M059J (cell line): ENCODE measurements around the gene ZNFX1. TPM values are rescaled to one million over a fixed set of nuclear protein-coding genes. Genes with fewer than 3 reads are reported as not detected.
"Not testable (repeated sequence)": the region's sequence is repeated elsewhere in the genome, so short reads cannot be mapped to it uniquely, and the experiment has no call there.

Experiments used
- DNase-seq: peaks from one replicate; pipeline ENCODE4 v3.0.0-alpha.2; 2012; ENCODE audit warnings: low read depth
- total RNA-seq: library from RNA; depleted of rRNA; stranded (reverse); fragments of >200 nt; shearing (Covaris generic); gene quantifications from 2 replicates; pipeline ENCODE4 v1.2.3, GENCODE V29; 2014

ZNFX1 gene
- total RNA-seq, 1 experiment from 2014 or later: 156 TPM

GRCh38 chr20:49248301-49248700 lies 29.6 kb downstream of the ZNFX1 start:
- DNase-seq: no peak

GRCh38 chr20:49247792-49248191 lies 30.1 kb downstream of the ZNFX1 start:
- no peak for DNase-seq

- no peak for DNase-seq
Measured at GRCh38 chr20:49247169-49247723, 30.6 kb downstream of the ZNFX1 start.

- peak; percentile 75 for DNase-seq
Measured at GRCh38 chr20:49245921-49246740, 31.7 kb downstream of the ZNFX1 start.

- DNase-seq: no peak
Measured at GRCh38 chr20:49237531-49237930, 40.3 kb downstream of the ZNFX1 start.

- DNase-seq: no peak
Measured at GRCh38 chr20:49236301-49236700, 41.6 kb downstream of the ZNFX1 start.

GRCh38 chr20:49234831-49235230 lies 43.0 kb downstream of the ZNFX1 start:
- no peak for DNase-seq

GRCh38 chr20:49233226-49233625 lies 44.6 kb downstream of the ZNFX1 start:
- no peak for DNase-seq

- DNase-seq: no peak
Measured at GRCh38 chr20:49231471-49231870, 46.4 kb downstream of the ZNFX1 start.

- DNase-seq: peak; percentile 56
Measured at GRCh38 chr20:49230561-49231133, 47.2 kb downstream of the ZNFX1 start.

- DNase-seq: no peak
Measured at GRCh38 chr20:49230021-49230420, 47.8 kb downstream of the ZNFX1 start.

- DNase-seq: no peak
Measured at GRCh38 chr20:49229381-49229780, 48.5 kb downstream of the ZNFX1 start.

GRCh38 chr20:49228676-49229075 lies 49.2 kb downstream of the ZNFX1 start:
- DNase-seq: no peak

- DNase-seq: no peak
Measured at GRCh38 chr20:49225896-49226295, 52.0 kb downstream of the ZNFX1 start.

- no peak for DNase-seq
Measured at GRCh38 chr20:49219924-49220831, 57.7 kb downstream of the ZNFX1 start.

- DNase-seq: peak; percentile 99
Measured at GRCh38 chr20:49219091-49219923, 58.5 kb downstream of the ZNFX1 start, which contains the start of gene DDX27. Gene DDX27 (plus strand): TSS chr20:49219416. CDS start chr20:49219449, 33 bp downstream.

GRCh38 chr20:49218739-49219090 lies 59.1 kb downstream of the ZNFX1 start:
- DNase-seq: not testable (repeated sequence)

GRCh38 chr20:49216991-49217578 lies 60.8 kb downstream of the ZNFX1 start:
- peak; percentile 94 for DNase-seq

GRCh38 chr20:49215232-49215631 lies 62.6 kb downstream of the ZNFX1 start:
- no peak for DNase-seq

- no peak for DNase-seq
Measured at GRCh38 chr20:49214571-49214970, 63.3 kb downstream of the ZNFX1 start.

- DNase-seq: no peak
Measured at GRCh38 chr20:49210757-49211110, 67.1 kb downstream of the ZNFX1 start.
